Ammon's horn (tissue), 1 donor: ENCODE measurements around the gene LRCOL1.

Experiments used
- DNase-seq: peaks from one replicate; pipeline ENCODE4 v3.0.0-alpha.2; 2016; ENCODE audit warnings: low spot score

Gene LRCOL1

GRCh38 chr12:132610051-132610759 lies at the start of gene LRCOL1:
Gene LRCOL1 (minus strand): TSS chr12:132610582. CDS start chr12:132606251, 4,331 bp downstream.
- DNase-seq: no peak

- DNase-seq: no peak
Observed at GRCh38 chr12:132660052-132660451, 49.7 kb upstream of the LRCOL1 start.

DNA sequence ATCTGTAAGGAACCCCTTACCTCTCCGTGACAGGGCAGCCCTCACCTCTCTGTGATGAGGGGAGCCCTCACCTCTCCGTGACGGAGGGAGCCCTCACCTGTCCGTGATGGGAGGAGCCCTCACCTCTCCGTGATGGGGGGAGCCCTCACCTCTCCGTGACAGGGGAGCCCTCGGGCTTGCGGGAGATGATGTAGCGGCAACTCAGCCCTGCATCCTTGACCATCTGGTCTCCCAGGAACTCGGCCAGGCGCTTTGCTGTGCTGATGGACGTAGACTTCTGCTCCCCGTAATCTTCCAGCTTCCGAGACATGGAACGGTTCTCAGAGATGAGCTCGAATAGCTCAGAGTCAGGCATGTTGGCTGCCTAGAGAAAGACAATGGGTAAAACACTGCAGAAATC lies 48.8 kb upstream of the LRCOL1 start:
- no peak for DNase-seq

GRCh38 chr12:132658149-132658894 lies 47.9 kb upstream of the LRCOL1 start:
- DNase-seq: no peak

DNA sequence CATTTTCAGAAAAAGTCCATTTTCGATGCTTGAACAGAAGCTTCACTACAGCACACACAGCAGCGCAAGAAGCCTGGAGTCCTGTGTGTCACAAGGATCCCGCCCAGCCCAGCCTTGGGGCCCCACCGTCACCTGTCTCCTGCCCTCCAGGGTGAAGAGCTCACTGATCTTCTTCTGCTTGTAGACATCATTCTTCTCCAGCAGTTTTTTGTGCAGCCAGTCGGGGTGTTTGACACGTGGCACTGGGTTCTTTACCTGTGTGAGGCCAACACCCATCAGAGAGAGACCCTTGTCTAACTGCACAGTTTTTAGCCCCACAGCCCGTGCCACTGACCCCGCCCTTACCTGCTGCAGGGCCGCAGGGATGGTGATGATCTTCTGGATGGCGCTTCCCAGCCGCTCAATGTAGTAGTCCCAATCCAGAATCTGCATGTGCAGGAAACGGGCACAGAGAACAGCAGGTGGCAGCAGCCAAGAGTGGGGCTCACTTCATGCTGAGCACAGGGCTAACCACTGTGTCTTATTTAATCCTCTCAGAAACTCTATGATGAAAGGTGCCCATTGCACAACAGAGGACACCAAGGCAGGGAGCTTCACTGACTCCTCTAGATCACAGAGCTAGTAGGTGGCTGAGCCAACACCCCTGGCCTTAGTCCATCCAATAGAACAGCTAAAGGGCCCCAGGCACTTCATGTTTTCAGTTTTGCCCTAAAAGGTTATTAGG lies 46.8 kb upstream of the LRCOL1 start:
- DNase-seq: no peak

DNA sequence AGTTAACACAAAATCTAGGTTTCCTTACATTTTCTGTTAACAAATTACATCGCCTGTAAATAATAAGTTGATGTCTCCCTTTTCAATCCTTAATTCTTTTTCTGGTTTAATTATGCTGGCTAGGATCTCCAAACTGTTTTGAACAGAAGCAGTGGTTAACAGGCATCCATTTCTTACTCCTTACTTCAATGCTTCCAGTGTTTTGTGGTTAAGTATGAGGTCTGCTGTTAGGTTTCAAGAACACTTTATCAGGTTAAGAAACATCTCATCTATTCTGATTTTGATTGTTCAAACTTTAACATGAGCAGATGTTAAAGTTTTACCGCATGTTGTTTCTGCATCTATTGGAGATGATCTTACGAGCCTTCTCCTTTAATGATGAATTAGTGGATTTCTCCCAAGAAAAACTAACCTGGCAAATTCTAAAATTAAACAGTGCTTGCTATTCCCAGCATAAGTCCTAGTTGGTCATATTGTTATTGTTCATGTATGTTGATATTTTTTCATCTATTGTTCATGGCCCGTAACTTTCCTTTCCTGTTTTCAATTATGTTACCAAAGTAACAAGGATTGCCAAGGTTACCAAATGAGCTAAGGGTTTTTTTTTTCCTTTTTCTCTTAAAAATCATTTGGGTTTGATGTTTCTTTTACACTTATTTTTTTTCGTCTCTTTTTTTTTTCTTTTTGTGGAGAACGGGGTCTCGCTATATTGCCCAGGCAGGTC lies 43.3 kb upstream of the LRCOL1 start:
- no peak for DNase-seq

GRCh38 chr12:132651444-132652100 lies 41.2 kb upstream of the LRCOL1 start:
- DNase-seq: no peak

DNA sequence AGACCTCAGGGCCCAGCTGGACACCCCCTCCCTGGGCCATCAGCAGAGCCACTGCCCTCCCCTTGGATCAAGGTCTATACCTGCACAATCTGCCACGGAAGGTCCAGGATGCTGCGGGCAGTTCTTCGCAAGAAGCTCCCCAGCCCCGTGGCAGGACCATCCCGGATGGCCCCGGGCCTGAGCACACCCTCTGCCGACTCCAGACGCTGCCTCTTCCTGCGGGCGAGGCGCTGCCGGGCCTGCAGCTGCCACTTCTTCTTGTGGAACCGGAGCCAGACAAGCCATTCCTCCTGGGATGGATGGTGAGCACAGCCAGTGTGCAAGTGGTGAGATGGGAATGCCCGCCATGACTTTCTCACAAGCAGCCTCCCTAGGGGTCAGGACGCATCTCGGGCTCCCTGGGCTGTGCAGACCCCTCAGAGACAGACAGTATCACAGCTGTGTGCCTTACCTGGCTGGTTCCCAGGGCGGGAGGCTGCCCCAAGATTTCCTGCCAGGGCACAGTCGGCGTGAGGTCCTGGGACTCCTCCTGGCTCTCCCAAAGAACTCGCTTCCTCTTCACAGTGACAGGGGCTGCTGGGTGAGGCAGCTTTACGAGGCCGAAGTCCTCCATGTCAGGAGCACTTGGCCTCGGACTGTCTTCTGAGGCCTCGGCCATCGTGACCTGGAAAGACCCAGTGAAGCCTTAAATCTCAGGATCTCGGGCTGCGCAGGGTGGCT lies 39.0 kb upstream of the LRCOL1 start:
- no peak for DNase-seq

- no peak for DNase-seq
Observed at GRCh38 chr12:132648616-132649225, 38.3 kb upstream of the LRCOL1 start.

GRCh38 chr12:132647858-132648257 lies 37.5 kb upstream of the LRCOL1 start:
- no peak for DNase-seq

- no peak for DNase-seq
Observed at GRCh38 chr12:132646850-132647249, 36.5 kb upstream of the LRCOL1 start.

- DNase-seq: no peak
Observed at GRCh38 chr12:132642846-132643835, 32.8 kb upstream of the LRCOL1 start.

DNA sequence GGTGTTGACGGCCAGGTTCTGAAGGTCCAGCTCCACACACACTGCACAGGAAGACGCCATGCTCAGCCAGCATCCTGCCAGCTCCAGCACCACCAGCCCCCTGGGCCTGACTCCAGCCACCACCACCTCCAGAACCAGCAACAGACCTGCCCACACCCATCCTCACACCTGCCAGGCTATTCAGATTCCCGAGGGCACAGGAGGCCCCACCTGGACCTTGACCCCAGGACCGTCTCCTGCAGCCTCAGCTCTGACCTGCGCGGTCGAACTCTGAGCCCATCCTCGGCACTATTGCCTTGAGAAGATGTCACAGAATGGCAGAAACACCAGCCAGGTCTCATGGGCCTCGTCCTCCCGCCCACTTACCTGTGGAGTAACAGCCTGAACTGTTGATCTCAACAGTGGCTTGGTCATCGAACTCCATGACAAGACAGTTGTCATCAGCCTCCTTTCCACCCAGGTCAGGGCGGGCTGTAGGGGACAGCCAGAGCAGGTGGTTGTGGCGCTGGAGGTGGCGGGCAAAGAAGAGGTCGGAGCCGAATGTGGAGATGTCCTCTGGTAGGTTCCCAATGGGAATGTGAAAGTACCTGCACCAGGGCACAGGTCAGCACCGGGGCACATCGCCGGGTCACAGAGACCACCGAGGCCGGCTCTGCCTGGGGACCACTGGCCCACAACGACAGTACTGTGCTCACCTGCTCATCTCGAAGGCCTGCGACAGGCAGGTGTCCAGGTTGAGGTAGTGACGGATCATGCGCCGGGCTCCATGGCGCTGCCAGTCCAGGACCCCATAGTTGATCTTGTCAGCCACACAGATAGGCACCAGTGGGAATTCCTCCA lies 31.6 kb upstream of the LRCOL1 start:
- DNase-seq: no peak

DNA sequence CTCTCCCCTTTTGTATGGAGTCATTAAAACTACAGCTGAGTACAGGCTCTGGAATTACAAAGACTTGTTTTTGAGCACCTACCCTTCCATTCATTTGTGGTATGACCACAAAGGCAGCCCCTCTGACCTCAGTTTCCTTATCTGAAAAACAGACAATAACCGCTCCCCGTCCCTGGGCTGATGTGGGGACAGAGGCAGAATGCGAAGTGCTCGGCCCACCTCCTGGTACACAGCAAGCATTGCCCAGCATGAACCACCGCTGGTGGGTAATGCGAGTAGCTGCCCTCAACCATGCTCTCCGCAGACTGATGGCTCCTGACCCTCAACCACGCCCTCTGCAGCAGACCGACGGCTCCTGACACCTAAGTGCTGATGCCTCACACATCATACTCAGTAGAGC lies 30.6 kb upstream of the LRCOL1 start:
- DNase-seq: no peak

GRCh38 chr12:132639956-132640520 lies 29.7 kb upstream of the LRCOL1 start:
- no peak for DNase-seq

GRCh38 chr12:132638541-132639408 lies 28.4 kb upstream of the LRCOL1 start:
- peak; percentile 55 for DNase-seq

GRCh38 chr12:132637811-132638210 lies 27.4 kb upstream of the LRCOL1 start:
- DNase-seq: no peak
